ENCODE data around the gene CES4A.
"Not testable (repeated sequence)": the region's sequence is repeated elsewhere in the genome, so short reads cannot be mapped to it uniquely, and the experiment has no call there.

Gene CES4A

GRCh38 chr16:66958857-66959703, 29.3 kb upstream of the CES4A start:
- no peak for DNase-seq

- DNase-seq, result no peak
Measured at GRCh38 chr16:66959704-66960161, 28.7 kb upstream of the CES4A start.

- no peak for DNase-seq
Measured at GRCh38 chr16:66960270-66960669, 28.1 kb upstream of the CES4A start.

GRCh38 chr16:66961065-66961744, 27.2 kb upstream of the CES4A start, which contains the start of gene CES3:
TSS of gene CES3 (plus strand) at chr16:66961266. CDS start at chr16:66961308, 42 bp downstream.
- DNase-seq, result peak; percentile 41

DNA sequence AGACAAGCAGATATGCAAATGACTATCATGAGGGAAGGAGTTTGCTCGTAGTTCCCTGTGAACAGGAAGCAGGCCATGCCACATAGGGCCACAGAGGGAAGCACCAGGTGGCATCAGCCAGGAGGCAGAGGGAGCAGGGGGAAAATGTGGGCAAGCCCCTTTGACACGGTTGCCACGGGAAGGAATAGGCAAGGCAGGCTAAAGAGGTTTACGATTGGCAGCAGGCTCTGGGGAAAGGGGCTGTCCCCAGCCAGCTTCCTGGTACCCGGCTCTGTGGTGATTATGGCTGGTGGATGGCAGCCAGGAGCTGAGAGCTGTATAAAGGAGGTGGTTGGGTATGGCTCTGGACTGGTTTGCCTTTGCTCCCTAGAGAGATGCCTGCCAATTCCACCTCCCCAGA, 26.5 kb upstream of the CES4A start:
- peak; percentile 59 for DNase-seq

DNA sequence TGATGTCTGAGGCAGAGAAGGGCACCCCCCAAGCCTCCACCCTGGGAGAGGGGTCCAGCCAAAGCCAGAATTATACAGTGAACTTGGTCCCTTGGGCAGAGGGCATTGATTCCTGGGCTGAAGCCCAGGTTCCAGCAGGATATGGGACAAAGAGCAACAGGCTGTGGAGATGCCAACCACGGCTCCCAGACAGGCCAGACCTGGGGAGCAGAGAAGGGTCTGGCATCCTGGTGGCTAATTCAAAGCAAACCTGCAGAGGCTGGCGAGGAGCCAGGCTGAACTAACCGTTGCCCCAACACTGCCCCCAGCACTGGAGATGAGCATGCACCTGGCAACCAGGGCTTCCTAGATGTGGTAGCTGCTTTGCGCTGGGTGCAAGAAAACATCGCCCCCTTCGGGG, 24.3 kb upstream of the CES4A start:
- no peak for DNase-seq

DNA sequence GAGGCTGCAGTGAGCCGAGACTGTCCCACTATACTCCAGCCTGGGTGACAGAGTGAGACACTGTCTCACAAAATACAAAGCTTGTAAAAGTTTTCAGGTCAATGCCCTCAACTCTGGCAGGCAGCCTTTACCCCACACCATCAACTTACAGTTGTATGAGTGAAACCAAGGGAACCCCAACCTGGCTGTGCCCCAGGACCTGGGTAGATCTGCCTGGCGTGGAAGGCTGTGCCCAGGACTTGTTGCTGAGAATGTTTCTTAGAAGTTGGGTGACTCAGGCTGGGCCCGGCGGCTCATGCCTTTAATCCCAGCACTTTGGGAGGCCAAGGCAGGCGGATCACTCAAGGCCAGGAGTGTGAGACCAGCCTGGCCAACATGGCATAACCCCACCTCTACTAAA, 19.5 kb upstream of the CES4A start:
- DNase-seq, result no peak

- no peak for DNase-seq
Measured at GRCh38 chr16:66970775-66971720, 17.3 kb upstream of the CES4A start.

- no peak for DNase-seq
Measured at GRCh38 chr16:66972983-66973382, 15.4 kb upstream of the CES4A start.

- DNase-seq, result no peak
Measured at GRCh38 chr16:66973716-66974115, 14.7 kb upstream of the CES4A start.

GRCh38 chr16:66974156-66974931, 14.0 kb upstream of the CES4A start:
- DNase-seq, result not testable (repeated sequence)

DNA sequence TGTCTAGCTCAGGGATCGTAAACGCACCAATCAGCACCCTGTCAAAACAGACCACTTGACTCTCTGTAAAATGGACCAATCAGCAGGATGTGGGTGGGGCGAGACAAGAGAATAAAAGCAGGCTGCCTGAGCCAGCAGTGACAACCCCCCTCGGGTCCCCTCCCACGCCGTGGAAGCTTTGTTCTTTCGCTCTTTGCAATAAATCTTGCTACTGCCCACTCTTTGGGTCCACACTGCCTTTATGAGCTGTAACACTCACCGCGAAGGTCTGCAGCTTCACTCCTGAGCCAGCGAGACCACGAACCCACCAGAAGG, 13.5 kb upstream of the CES4A start:
- not testable (repeated sequence) for DNase-seq

GRCh38 chr16:66975302-66975893, 13.0 kb upstream of the CES4A start:
- no peak for DNase-seq

- no peak for DNase-seq
Measured at GRCh38 chr16:66976746-66977145, 11.6 kb upstream of the CES4A start.

GRCh38 chr16:66977341-66978113, 10.9 kb upstream of the CES4A start:
- peak; percentile 46 for DNase-seq

GRCh38 chr16:66979011-66979717, 9.2 kb upstream of the CES4A start:
- DNase-seq, result no peak

- no peak for DNase-seq
Measured at GRCh38 chr16:66983033-66983432, 5.4 kb upstream of the CES4A start.

GRCh38 chr16:66984892-66985311, 3.5 kb upstream of the CES4A start:
- no peak for DNase-seq

DNA sequence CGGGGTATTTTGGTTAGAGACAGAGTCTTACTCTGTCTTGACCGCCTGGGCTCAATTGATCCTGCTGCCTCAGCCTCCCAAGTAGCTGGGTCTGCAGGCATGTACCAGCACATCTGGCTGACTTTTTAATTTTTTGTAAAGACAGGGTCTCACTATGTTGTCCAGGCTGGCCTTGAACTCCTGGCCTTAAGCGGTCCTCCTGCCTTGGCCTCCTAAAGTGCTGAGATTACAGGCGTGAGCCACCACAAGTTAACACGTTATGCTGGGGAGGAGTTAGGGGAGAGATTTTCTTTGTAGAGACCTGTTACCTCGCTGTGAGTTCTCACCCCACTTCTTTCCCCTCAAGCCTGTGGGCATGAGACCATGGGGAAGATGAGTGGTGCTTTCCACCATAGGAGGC, 1.8 kb upstream of the CES4A start:
- DNase-seq, result no peak

GRCh38 chr16:66991545-66992077, 3.2 kb downstream of the CES4A start:
- no peak for DNase-seq

Measured in NCI-H2107 (cell line).